ENCODE data around the gene RMI1.
"Not testable (repeated sequence)": the region's sequence is repeated elsewhere in the genome, so short reads cannot be mapped to it uniquely, and the experiment has no call there.

The RMI1 gene

DNA sequence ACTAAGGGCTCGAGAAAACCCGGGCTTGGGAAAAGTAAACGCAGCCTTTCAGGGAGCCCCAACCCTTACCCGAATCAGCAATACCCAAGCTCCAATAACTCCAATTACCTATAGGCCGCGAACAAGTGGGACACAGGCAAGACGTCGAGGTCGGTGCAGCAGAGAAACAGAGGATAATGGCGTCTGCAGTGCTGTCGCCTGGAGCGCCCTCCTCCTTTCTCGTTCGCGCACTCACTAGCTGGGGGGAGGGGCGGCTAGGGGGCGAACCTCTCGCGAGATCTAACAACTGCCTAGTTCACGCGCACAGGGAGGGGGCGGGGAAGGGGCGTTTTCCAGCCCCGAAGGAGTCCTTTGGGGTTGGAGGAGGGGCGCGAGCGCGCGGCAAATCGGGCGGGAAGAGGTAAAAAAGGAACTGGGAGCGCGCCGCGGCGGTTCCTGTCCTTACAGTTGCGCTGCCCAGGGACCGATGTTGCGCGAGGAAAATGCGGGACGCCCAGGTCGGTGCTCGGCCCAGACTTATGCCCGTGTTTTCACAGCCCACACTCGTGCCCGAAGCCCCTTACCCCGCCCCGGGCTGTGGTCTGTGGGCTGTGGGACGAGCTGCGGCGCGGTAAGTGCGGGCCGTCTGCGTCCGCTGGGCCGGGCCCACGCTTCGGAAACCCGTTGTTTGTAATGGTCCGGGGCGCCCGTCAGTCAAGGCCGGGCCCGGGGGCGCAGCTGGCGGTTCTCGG lies at the start of gene RMI1:
RMI1 (plus strand) TSS at position 411 of the 731 bp plus-strand sequence. CDS start 20,182 bp downstream, outside the sequence.
- peaks cover 12% of the 10 kb centered on the region for H3K36me3 ChIP-seq (ENCODE audit: control insufficient read depth, insufficient read depth, low read length)
- H3K4me1 ChIP-seq (ENCODE audit: control insufficient read depth, insufficient read depth, low read length): peaks cover 2% of the 10 kb centered on the region
- peak within 1 kb of the TSS; percentile 95 for H3K4me3 ChIP-seq (ENCODE audit: low read depth, low read length)
- peak within 1 kb of the TSS; percentile 99 for H3K9ac ChIP-seq (ENCODE audit: low read depth, low read length)
- H3K27me3 ChIP-seq (ENCODE audit: control insufficient read depth, insufficient read depth, low read length): no peaks in the 10 kb centered on the region
- H3K9me3 ChIP-seq (ENCODE audit: control insufficient read depth, insufficient read depth, low read length): no peaks in the 10 kb centered on the region

DNA sequence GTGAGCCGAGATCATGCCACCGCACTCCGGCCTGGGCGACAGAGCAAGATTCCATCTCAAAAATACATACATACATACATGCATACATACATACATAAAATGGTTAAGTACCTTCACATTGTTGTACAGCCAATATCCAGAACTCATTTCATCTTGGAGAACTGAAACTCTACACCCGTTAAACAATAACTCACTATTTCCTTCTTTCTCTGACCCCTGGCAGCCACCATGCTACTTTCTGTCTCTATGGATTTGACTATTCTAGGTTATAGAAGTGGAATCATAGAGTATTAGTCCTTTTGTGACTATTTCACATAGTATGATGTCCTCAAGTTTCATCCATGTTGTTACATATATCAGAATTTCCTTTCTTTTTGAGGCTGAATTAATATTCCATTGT lies 49.7 kb upstream of the RMI1 start:
- Histone ChIP-seq H3K4me3 (ENCODE audit: low read depth, low read length) (no peak overlapping the region), H3K27me3 (ENCODE audit: control insufficient read depth, insufficient read depth, low read length) (no peaks in the 10 kb centered on the region), H3K9me3 (ENCODE audit: control insufficient read depth, insufficient read depth, low read length) (no peaks in the 10 kb centered on the region), H3K4me1 (ENCODE audit: control insufficient read depth, insufficient read depth, low read length) (peaks cover 2% of the 10 kb centered on the region), H3K9ac (ENCODE audit: low read depth, low read length) (no peak overlapping the region), H3K36me3 (ENCODE audit: control insufficient read depth, insufficient read depth, low read length) (no peaks in the 10 kb centered on the region)

DNA sequence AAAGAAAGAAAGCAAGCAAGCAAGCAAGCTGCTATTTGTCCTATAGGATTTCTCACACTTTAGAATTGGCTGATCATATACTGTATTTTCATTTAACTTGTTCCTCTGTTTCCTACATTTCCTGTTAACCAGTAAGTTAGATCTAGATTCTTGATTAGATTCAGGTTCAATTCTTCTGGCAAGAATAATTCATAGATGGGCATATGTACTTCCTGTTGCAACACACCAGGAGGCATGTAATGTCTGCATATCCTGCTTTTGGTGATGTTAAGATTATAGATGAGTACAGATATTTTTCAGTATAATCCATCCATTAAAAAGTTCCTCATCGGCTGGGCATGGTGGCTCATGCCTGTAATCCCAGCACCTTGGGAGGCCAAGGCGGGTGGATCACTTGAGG lies 48.6 kb upstream of the RMI1 start:
- Histone ChIP-seq H3K27me3 (ENCODE audit: control insufficient read depth, insufficient read depth, low read length) (no peaks in the 10 kb centered on the region), H3K36me3 (ENCODE audit: control insufficient read depth, insufficient read depth, low read length) (no peaks in the 10 kb centered on the region), H3K9ac (ENCODE audit: low read depth, low read length) (no peak overlapping the region), H3K4me1 (ENCODE audit: control insufficient read depth, insufficient read depth, low read length) (peaks cover 2% of the 10 kb centered on the region), H3K4me3 (ENCODE audit: low read depth, low read length) (no peak overlapping the region), H3K9me3 (ENCODE audit: control insufficient read depth, insufficient read depth, low read length) (no peaks in the 10 kb centered on the region)

DNA sequence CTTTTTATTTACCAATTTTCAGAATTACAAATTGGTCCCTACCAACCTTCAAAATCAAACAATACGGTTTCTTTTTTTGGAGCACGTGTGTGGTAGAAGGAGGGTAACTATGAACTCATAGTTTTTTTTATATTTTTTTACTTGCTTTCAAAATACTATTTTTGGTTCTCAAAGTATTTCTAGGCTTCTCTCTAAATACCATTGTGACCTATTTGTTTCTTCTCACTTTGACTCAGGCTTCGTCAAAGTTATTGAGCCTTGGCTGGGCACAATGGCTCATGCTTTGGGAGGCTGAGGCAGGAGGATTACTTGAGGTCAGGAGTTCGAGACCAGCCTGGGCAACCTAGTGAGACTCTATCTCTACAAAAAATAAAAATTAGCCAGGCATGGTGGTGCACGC lies 47.8 kb upstream of the RMI1 start:
- Histone ChIP-seq H3K36me3 (ENCODE audit: control insufficient read depth, insufficient read depth, low read length) (no peaks in the 10 kb centered on the region), H3K9ac (ENCODE audit: low read depth, low read length) (no peak overlapping the region), H3K4me1 (ENCODE audit: control insufficient read depth, insufficient read depth, low read length) (peaks cover 2% of the 10 kb centered on the region), H3K4me3 (ENCODE audit: low read depth, low read length) (no peak overlapping the region), H3K27me3 (ENCODE audit: control insufficient read depth, insufficient read depth, low read length) (no peaks in the 10 kb centered on the region), H3K9me3 (ENCODE audit: control insufficient read depth, insufficient read depth, low read length) (no peaks in the 10 kb centered on the region)

DNA sequence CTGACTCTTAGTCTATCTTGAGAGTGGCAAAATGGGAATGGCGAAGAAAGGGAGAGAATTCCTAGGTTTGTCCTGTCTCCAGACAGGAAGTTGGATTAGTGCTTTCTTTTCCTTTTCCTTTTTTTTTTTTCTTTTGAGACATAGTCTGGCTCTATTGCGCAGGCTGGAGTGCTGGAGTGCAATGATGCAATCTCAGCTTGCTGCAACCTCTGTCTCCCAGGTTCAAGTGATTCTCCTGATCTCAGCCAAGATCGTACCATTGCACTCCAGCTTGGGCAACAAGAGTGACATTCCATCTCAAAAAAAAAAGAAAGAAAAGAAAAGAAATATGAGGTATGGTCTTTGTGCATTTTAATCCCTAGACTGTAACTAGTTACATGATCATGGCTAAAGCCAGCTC lies 46.8 kb upstream of the RMI1 start:
- no peak overlapping the region for H3K9ac ChIP-seq (ENCODE audit: low read depth, low read length)
- no peaks in the 10 kb centered on the region for H3K27me3 ChIP-seq (ENCODE audit: control insufficient read depth, insufficient read depth, low read length)
- no peaks in the 10 kb centered on the region for H3K9me3 ChIP-seq (ENCODE audit: control insufficient read depth, insufficient read depth, low read length)
- no peaks in the 10 kb centered on the region for H3K36me3 ChIP-seq (ENCODE audit: control insufficient read depth, insufficient read depth, low read length)
- peaks cover 2% of the 10 kb centered on the region for H3K4me1 ChIP-seq (ENCODE audit: control insufficient read depth, insufficient read depth, low read length)
- H3K4me3 ChIP-seq (ENCODE audit: low read depth, low read length): no peak overlapping the region

DNA sequence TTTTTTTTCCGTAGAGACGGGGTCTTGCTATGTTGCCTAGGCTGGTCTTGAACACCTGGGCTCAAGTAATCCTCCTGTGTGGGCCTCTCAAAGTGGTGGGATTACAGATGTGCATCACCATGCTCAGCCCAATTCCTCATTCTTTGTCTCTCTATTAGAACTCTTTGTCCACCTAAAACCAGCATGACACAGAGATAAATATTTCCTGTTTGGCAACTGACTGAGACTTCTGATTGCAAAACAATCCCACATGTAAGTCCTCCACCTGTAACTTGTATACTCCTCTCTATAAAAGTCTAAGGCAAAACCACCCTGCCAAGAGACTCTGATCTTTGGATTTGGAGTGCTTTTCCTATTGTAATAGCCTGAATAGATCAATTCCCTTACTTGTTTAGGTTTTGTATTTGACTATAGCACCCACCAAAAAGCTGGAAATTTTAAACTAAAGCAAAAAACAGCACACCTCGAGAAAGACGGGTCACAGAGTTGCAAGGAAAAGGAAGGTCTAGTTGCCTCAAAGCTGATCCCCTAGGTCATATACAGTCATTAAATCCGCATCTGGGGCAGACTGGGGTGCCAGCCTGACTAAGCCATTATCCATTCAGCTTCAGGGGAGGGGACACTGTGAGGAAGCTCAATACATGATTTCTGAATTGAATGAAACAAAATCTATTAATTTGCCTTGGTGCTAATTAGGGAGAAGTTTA lies 45.9 kb upstream of the RMI1 start:
- peaks cover 2% of the 10 kb centered on the region for H3K4me1 ChIP-seq (ENCODE audit: control insufficient read depth, insufficient read depth, low read length)
- H3K27me3 ChIP-seq (ENCODE audit: control insufficient read depth, insufficient read depth, low read length): no peaks in the 10 kb centered on the region
- no peaks in the 10 kb centered on the region for H3K36me3 ChIP-seq (ENCODE audit: control insufficient read depth, insufficient read depth, low read length)
- H3K4me3 ChIP-seq (ENCODE audit: low read depth, low read length): no peak overlapping the region
- no peaks in the 10 kb centered on the region for H3K9me3 ChIP-seq (ENCODE audit: control insufficient read depth, insufficient read depth, low read length)
- H3K9ac ChIP-seq (ENCODE audit: low read depth, low read length): no peak overlapping the region

DNA sequence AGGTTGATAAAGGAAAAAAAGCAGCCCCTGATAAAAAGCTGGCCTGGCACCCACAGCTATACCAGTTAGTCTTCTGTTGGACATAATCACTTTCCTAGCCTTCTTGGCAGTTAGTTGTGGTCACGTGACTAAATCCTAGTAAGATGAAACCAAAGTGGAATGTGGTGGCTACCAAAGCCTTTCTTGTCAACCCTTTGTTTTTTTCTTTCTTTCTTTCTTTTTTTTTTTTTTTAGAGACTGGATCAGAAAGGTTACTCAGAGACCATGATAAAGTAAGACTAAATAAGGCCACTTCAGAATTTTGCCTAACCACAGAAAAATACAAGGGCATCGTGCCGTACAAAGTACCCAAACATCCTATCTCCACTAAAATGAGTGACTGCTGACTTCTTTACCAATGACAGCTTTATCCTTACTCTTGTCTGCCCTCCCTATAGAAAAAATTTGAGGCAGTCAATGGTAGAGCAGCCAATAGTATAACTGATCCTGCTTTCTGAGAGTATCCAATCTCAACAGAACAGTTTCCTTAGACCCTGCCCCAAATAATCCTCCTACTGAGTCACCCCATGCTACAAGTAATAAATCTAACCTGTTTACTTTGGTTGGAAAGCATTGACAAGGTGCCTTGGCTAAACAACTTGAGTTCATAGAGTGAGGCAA lies 45.2 kb upstream of the RMI1 start:
- Histone ChIP-seq H3K9me3 (ENCODE audit: control insufficient read depth, insufficient read depth, low read length) (no peaks in the 10 kb centered on the region), H3K4me1 (ENCODE audit: control insufficient read depth, insufficient read depth, low read length) (peaks cover 2% of the 10 kb centered on the region)

DNA sequence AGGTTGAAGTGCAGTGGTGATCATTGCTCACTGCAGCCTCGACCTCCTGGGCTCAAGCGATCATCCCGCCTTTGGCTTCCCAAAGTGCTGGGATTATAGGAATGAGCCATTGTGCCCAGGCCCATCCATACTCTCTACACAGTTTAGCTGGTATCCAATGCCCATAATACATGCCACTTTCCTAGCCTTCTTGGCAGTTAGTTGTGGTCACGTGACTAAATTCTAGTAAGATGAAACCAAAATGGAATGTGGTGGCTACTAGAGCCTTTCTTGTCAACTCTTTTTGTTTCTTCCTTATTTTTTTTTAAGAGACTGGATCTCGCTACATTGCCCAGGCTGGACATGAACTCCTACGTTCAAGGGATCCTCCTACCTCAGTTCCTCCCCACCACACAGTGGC lies 44.1 kb upstream of the RMI1 start:
- Histone ChIP-seq H3K9ac (ENCODE audit: low read depth, low read length) (no peak overlapping the region), H3K9me3 (ENCODE audit: control insufficient read depth, insufficient read depth, low read length) (no peaks in the 10 kb centered on the region), H3K4me1 (ENCODE audit: control insufficient read depth, insufficient read depth, low read length) (peaks cover 2% of the 10 kb centered on the region), H3K27me3 (ENCODE audit: control insufficient read depth, insufficient read depth, low read length) (no peaks in the 10 kb centered on the region), H3K36me3 (ENCODE audit: control insufficient read depth, insufficient read depth, low read length) (no peaks in the 10 kb centered on the region), H3K4me3 (ENCODE audit: low read depth, low read length) (no peak overlapping the region)

More for the DNA sequence above, 45.2 kb upstream of the RMI1 start:
- Histone ChIP-seq H3K36me3 (ENCODE audit: control insufficient read depth, insufficient read depth, low read length) (no peaks in the 10 kb centered on the region), H3K9ac (ENCODE audit: low read depth, low read length) (no peak overlapping the region), H3K27me3 (ENCODE audit: control insufficient read depth, insufficient read depth, low read length) (no peaks in the 10 kb centered on the region), H3K4me3 (ENCODE audit: low read depth, low read length) (no peak overlapping the region)

DNA sequence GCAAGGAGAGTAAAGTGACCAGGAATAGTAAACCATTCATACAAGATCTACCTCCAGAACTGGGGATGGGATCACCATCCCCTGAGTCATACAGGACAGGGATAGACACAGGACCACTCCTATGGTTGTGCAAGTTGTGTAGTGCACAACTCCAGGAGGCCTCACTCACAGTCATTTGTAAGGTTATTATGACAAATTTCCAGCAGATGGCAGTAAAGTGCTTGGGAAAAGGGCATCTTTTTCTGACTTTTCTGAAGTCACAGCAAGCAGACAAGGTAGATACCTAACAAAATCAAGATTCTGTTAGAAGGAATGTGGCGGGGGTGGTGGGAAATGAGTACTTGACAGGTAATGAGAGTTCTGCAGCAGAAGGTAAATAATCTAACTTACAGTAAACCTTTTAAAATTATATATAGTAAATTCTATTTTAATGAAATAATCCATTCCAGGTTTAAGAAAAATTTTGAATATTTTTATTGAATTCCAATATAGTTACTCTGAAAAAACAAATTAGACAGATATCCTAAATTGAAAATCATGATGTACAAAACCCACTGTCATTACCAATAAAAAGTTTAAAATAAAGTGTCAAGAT lies 42.6 kb upstream of the RMI1 start:
- H3K9me3 ChIP-seq (ENCODE audit: control insufficient read depth, insufficient read depth, low read length): no peaks in the 10 kb centered on the region

DNA sequence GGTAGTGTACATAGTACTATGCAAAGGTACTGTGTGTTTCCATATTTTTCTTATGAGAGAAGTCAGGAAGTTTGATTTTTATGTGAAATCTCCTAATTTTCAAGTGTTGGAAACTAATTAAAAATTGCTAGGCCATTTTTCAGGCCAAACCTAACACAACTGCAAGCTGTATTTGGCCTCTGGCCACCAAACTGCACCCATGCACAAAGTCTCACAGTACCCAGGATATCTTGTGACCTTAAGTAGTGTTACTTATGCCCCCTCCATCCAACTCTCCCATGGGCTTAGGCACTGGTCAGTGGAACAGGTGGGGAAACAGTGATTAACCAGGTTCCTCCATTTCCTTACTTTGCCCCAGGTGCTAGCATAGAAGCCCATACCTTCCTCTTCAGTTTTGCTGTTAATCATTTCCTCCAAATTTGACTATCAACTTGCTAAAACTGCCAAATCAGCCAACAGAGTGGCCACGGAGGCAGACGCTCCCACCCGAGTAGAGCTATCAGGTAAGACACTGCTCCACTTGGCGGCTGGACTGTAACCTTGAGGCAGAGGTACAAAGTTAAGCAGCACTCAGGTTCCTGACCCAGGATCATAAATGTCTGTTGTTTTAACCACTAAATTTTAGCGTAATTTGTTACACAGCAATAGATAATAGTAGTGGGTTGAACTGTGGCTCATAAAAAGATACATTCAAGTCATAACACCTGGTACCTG lies 39.9 kb upstream of the RMI1 start:
- Histone ChIP-seq H3K9me3 (ENCODE audit: control insufficient read depth, insufficient read depth, low read length) (no peaks in the 10 kb centered on the region), H3K27me3 (ENCODE audit: control insufficient read depth, insufficient read depth, low read length) (no peaks in the 10 kb centered on the region), H3K9ac (ENCODE audit: low read depth, low read length) (no peak overlapping the region), H3K4me1 (ENCODE audit: control insufficient read depth, insufficient read depth, low read length) (no peaks in the 10 kb centered on the region), H3K36me3 (ENCODE audit: control insufficient read depth, insufficient read depth, low read length) (peaks cover 10% of the 10 kb centered on the region), H3K4me3 (ENCODE audit: low read depth, low read length) (no peak overlapping the region)

More for the DNA sequence above, 42.6 kb upstream of the RMI1 start:
- Histone ChIP-seq H3K4me3 (ENCODE audit: low read depth, low read length) (no peak overlapping the region), H3K4me1 (ENCODE audit: control insufficient read depth, insufficient read depth, low read length) (peaks cover 2% of the 10 kb centered on the region), H3K36me3 (ENCODE audit: control insufficient read depth, insufficient read depth, low read length) (peaks cover 7% of the 10 kb centered on the region), H3K27me3 (ENCODE audit: control insufficient read depth, insufficient read depth, low read length) (no peaks in the 10 kb centered on the region), H3K9ac (ENCODE audit: low read depth, low read length) (no peak overlapping the region)

DNA sequence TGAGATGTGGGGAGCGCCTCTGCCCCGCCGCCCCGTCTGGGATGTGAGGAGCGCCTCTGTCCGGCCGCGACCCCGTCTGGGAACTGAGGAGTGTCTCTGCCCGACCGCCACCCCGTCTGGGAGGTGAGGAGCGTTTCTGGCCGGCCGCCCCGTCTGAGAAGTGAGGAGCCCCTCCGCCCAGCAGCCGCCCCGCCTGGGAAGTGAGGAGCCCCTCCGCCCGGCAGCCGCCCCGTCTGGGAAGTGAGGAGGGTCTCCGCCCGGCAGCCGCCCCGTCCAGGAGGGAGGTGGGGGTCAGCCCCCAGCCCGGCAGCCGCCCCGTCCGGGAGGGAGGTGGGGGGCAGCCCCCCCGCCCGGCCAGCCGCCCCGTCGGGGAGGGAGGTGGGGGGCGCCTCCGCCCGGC lies 32.5 kb upstream of the RMI1 start:
- H3K9me3 ChIP-seq (ENCODE audit: control insufficient read depth, insufficient read depth, low read length); H3K9ac ChIP-seq (ENCODE audit: low read depth, low read length); H3K4me3 ChIP-seq (ENCODE audit: low read depth, low read length); H3K36me3 ChIP-seq (ENCODE audit: control insufficient read depth, insufficient read depth, low read length); H3K4me1 ChIP-seq (ENCODE audit: control insufficient read depth, insufficient read depth, low read length); H3K27me3 ChIP-seq (ENCODE audit: control insufficient read depth, insufficient read depth, low read length): not testable (repeated sequence)
